Brain microvascular endothelial cell (primary cell): ENCODE measurements around the gene SEC23A.

ENCODE experiments used
- DNase-seq: peaks from one replicate; pipeline ENCODE4 v3.0.0-alpha.2; 2020
- H3K27ac ChIP-seq: fragments of 250-450 bp; sonication (Bioruptor Pico); 2 replicates; pipeline ENCODE4 v1.5.1; 2020; ENCODE audit warnings: mild to moderate bottlenecking, moderate library complexity
- H3K27me3 ChIP-seq: fragments of 250-450 bp; sonication (Bioruptor Pico); replicated peaks from 2 replicates; pipeline ENCODE4 v1.5.1; 2020; ENCODE audit warnings: mild to moderate bottlenecking
- H3K36me3 ChIP-seq: fragments of 250-450 bp; sonication (Bioruptor Pico); replicated peaks from 2 replicates; pipeline ENCODE4 v1.5.1; 2020; ENCODE audit warnings: mild to moderate bottlenecking
- H3K4me3 ChIP-seq: 2 replicates; pipeline ENCODE4 v1.5.1; 2011; ENCODE audit warnings: low read depth, mild to moderate bottlenecking, control low read depth, low read length, moderate library complexity
- CTCF ChIP-seq: IDR thresholded peaks from 2 replicates; pipeline ENCODE4 v1.5.1; 2011; ENCODE audit warnings: low read depth, mild to moderate bottlenecking, moderate library complexity, low read length, control low read depth, inconsistent platforms; ENCODE audit errors: missing control alignments
- in situ Hi-C: cut with HindIII; loops from 2 replicates; pipeline ENCODE4 v1.10.0; 2017; ENCODE audit warnings: low sequenced_read_pairs, low pct_ligation_motif_present

Gene SEC23A

GRCh38 chr14:39122330-39123138, 19.5 kb upstream of the SEC23A start:
- no peaks in the 10 kb centered on the region for H3K27me3 ChIP-seq
- in situ Hi-C loops: no loop called here
- H3K27ac ChIP-seq: no peak overlapping the region
- DNase-seq: no peak
- H3K4me3 ChIP-seq: no peak overlapping the region
- peaks cover 12% of the 10 kb centered on the region for H3K36me3 ChIP-seq
- no peak for TF ChIP-seq CTCF

GRCh38 chr14:39114073-39114838, 11.2 kb upstream of the SEC23A start, which contains the start of gene GEMIN2:
GEMIN2 (plus strand) TSS chr14:39114323; CDS start chr14:39114339, 16 bp downstream.
- H3K36me3 ChIP-seq: peaks cover 5% of the 10 kb centered on the region
- H3K4me3 ChIP-seq: peak within 1 kb of the TSS; percentile 72
- TF ChIP-seq CTCF: no peak
- no peaks in the 10 kb centered on the region for H3K27me3 ChIP-seq
- in situ Hi-C loops: no loop called here
- peak within 1 kb of the TSS; percentile 15 for H3K27ac ChIP-seq
- DNase-seq: peak; percentile 93

- Histone ChIP-seq H3K36me3 (peaks cover 5% of the 10 kb centered on the region), H3K27ac (peak overlapping the region; percentile 15), H3K4me3 (peak overlapping the region; percentile 72), H3K27me3 (no peaks in the 10 kb centered on the region)
- in situ Hi-C loops: no loop called here
- no peak for TF ChIP-seq CTCF
- DNase-seq: no peak
Observed at GRCh38 chr14:39113685-39114072, 10.6 kb upstream of the SEC23A start.

GRCh38 chr14:39109893-39110715, 7.1 kb upstream of the SEC23A start:
- in situ Hi-C loops: no loop called here
- Histone ChIP-seq H3K36me3 (no peaks in the 10 kb centered on the region), H3K27ac (no peak overlapping the region), H3K27me3 (no peaks in the 10 kb centered on the region), H3K4me3 (no peak overlapping the region)
- DNase-seq: no peak
- no peak for TF ChIP-seq CTCF

GRCh38 chr14:39108791-39109190, 5.8 kb upstream of the SEC23A start:
- Histone ChIP-seq H3K27me3 (no peaks in the 10 kb centered on the region), H3K27ac (no peak overlapping the region), H3K4me3 (no peak overlapping the region), H3K36me3 (no peaks in the 10 kb centered on the region)
- in situ Hi-C loops: no loop called here
- no peak for TF ChIP-seq CTCF
- no peak for DNase-seq
